ENCODE data around the gene COA7.
"Not testable (repeated sequence)": the region's sequence is repeated elsewhere in the genome, so short reads cannot be mapped to it uniquely, and the experiment has no call there.

Gene COA7

GRCh38 chr1:52697795-52698674, at the start of gene COA7:
Gene COA7 (minus strand): TSS chr1:52698347. CDS start chr1:52698326, 21 bp downstream.
- DNase-seq, result peak; percentile 55

GRCh38 chr1:52747450-52747849, 49.3 kb upstream of the COA7 start:
- DNase-seq, result no peak

- DNase-seq, result no peak
Measured at GRCh38 chr1:52746189-52746588, 48.0 kb upstream of the COA7 start.

DNA sequence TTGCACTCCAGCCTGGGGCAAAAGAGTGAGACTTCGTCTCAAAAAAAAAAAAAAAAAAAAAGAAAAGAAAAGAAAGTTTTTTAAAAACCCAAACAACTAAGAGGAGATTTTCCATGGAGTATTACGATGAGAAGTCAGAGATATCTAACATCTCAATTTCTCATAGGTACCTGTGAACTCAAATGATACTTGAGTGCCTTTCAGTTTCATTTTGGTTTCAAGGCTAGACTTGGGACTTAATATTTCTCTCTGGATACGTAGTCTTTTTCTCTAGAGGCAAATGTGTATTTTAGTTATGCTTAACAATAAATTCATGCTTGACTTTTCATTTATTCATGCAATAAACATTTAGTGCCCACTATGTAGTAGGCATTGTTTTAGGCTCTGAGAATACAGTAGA, 43.1 kb upstream of the COA7 start:
- no peak for DNase-seq

GRCh38 chr1:52739699-52740467, 41.7 kb upstream of the COA7 start:
- no peak for DNase-seq

DNA sequence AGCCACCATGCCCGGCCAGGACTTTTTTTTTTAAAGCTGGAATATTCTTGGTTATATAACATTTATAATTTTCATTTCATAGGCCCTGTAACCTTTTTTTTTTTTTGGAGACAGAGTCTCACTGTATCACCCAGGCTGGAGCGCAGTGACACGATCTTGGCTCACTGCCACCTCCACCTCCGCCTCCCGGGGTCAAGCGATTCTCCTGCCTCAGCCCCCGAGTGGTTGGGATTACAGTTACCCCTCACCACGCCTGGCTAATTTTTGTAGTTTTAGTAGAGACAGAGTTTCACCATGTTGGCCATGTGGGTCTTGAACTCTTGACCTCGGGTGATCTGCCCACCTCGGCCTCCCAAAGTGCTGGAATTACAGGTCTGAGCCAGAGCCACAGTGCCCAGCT, 40.7 kb upstream of the COA7 start:
- no peak for DNase-seq

DNA sequence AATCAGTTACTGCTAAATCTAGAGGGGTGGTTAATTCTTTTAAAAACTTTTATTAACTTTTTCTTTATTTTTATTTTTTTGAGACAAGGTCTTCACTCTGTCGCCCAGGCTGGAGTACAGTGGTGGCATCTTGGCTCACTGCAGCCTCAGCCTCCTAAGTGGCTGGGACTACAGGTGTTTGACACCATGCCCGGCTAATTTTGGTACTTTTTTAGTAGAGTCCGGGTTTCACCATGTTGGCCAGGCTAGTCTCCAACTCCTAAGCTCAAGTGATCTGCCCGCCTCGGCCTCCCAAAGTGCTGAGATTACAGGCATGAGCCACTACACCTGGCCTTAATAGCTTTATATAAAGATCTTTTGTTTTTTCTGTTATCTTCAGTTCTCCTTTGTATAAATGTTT, 40.0 kb upstream of the COA7 start:
- no peak for DNase-seq

GRCh38 chr1:52735371-52735770, 37.2 kb upstream of the COA7 start:
- DNase-seq, result not testable (repeated sequence)

DNA sequence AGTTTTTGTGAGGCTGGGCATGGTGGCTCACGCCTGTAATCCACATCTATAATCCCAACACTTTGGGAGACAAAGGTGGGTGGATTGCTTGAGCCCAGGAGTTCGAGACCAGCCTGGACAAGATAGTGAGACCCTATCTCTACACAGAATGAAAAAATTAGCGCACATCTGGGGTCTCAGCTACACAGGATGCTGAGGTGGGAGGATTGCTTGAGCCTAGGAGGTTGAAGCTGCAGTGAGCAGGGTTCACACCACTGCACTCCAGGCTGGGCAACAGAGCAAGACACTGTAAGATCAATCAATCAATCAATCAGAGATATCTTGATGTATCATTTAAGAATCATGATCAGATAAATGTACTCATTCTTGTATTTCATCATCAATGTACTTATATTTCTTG, 35.2 kb upstream of the COA7 start:
- no peak for DNase-seq

DNA sequence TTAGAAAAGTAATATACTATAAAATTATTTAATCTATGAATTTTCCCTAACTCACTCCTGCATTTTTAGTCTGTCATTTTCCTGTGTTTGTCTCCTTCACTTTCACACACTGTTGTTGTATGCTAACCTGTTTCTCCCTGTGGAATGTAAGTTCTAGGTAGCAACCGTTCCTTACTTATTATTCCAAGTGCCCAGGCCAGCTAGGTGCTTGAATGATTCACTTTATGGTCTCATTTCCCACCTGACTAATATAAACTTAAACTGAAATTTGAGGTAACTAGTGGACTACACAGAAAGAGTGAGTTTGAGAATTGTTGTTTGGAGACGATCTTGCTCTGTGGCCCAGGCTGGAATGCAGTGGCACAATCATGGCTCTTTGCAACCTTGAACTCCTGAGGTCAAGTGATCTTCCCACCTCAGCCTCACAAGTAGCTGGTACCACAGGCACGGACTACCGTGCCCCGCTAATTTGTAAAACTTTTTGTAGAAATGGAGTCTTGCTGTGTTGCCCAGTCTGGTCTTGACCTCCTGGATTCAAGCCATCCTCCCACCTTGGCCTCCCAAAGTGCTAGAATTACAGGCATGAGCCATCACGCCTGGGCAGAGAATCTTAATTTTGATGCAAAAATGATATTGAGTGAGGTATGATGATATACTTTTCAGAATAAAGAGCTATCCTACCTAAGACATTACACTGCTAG, 30.0 kb upstream of the COA7 start:
- no peak for DNase-seq

DNA sequence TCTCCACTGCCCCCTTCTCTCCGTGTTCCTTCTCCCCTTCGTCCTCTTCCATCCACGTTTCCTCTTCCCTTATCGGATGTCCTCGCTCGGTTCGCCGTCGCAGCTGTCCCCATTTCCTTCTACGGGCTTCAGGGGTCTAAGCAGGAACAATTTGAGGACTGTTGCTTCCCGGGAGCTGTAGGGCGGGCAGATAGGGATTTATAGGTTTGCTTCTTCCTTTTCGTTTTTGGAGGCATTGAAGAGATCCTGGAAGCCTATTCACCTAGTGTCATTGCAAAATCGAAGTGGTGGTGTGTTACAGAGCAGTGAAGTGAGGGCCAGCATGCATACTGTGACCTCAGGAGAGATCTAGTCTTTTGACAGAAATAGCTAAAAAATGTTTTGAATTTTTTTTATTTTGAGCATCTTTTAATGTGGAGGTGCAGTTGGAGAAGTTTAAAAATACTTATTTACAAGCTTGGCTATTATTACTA, 29.0 kb upstream of the COA7 start:
- no peak for DNase-seq

- DNase-seq, result peak; percentile 89
Measured at GRCh38 chr1:52726265-52727113, 28.3 kb upstream of the COA7 start, which contains the start of gene ZYG11B. Gene ZYG11B (plus strand): TSS chr1:52726453. CDS start chr1:52726654, 201 bp downstream.

GRCh38 chr1:52725903-52726264, 27.7 kb upstream of the COA7 start:
- DNase-seq, result no peak

- DNase-seq, result no peak
Measured at GRCh38 chr1:52723260-52723659, 25.1 kb upstream of the COA7 start.

DNA sequence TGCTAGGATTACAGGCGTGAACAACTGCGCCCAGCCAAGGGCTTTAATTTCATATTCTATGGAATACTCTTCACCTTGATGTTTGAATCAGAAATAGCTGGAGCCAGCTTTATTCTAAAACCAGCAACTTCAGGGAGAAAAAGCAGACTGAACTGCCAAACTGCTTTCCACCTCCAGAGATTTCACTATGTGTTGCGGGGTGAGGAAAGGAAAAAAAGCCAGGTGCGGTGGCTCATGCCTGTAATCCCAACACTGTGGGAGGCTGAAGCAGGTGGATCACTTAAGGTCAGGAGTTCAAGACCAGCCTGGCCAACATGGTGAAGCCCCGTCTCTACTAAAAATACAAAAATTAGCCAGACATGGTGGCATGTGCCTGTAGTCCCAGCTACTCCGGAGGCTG, 17.1 kb upstream of the COA7 start:
- not testable (repeated sequence) for DNase-seq

DNA sequence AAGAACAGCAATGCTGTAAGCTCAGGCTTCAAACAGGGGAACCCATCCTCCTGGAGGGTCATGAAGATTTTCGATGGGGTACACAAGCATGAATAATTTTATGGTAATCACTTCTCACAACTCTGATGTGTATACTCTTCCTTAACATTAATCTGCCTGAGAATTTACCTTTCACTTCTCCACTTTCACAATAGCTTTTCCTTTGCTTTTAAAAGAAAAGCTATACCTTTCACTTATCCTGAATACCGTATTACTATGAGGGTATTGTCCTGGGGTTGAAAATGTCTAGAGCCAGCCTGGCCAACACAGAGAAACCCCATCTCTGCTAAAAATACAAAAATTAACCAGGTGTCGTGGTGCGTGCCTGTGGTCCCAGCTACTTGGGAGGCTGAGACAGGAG, 15.4 kb upstream of the COA7 start:
- no peak for DNase-seq

DNA sequence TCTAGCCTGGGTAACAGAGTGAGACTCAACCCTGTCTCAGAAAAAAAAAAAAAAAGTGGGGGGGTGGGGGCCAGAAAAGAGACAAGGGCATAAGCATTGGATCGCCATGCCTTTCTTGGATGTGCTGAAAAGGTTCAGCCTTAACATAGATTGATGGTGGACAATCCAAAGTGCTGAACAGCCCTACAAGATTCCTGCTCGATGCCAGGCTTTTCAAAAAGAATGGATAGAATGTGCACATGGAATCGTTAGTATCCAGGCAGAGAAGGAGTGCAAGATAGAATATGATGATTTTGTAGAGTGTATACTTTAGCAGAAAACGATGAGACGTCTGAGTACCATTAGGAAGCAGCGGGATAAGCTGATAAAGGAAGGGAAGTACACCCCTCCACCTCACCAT, 10.9 kb upstream of the COA7 start:
- no peak for DNase-seq

GRCh38 chr1:52707927-52708655, 9.9 kb upstream of the COA7 start:
- no peak for DNase-seq

GRCh38 chr1:52706941-52707926, 9.1 kb upstream of the COA7 start:
- no peak for DNase-seq

DNA sequence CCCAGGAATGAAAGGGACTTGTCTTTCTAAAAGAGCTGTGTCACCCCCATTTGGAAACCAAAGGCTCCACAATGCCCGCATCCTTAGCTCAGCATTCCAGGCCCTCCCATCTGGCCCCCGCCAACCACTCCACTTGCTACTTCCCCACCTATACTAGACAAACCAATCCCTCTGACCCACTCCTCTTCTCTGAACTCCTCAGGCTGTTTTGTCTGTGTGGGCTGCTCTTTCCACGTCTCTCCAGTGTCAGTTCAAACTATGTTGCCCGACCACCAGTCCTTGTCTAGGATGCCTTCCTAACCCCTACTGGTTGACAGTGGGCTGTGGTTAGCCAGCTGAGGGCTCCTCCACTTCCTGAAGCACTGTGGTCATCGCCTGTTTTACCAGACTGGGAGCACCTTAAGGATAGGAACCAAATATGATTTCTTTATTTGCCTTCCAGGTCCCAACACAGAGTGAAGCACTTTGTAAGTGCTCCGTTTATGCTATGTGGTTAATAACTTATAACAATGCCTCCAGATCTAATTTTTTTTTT, 8.1 kb upstream of the COA7 start:
- no peak for DNase-seq
